ENCODE measurements around the gene HM13. TPM values are rescaled to one million over a fixed set of nuclear protein-coding genes. Genes with fewer than 3 reads are reported as not detected.
"Not testable (repeated sequence)": the region's sequence is repeated elsewhere in the genome, so short reads cannot be mapped to it uniquely, and the experiment has no call there.

The HM13 gene
- polyA plus RNA-seq (2013, experiment 1 of 2; ENCODE audit: insufficient read length): 180 TPM
- polyA plus RNA-seq (2013, experiment 2 of 2; ENCODE audit: insufficient read length): 168 TPM

GRCh38 chr20:31514154-31515071 is at the start of gene HM13:
Gene HM13 (plus strand): TSS chr20:31514442. CDS start chr20:31514552, 110 bp downstream.
- DNase-seq: peak; percentile 91

GRCh38 chr20:31470946-31471345 is 43.3 kb upstream of the HM13 start:
- DNase-seq: not testable (repeated sequence)

- DNase-seq: no peak
These were observed 41.6 kb upstream of the HM13 start for GRCh38 chr20:31472395-31473330.

GRCh38 chr20:31473331-31474096 is 40.7 kb upstream of the HM13 start:
- no peak for DNase-seq

GRCh38 chr20:31474097-31474436 is 40.2 kb upstream of the HM13 start:
- no peak for DNase-seq

- DNase-seq: no peak
These were observed 39.3 kb upstream of the HM13 start, which contains the start of the genes DEFB124 and REM1 for GRCh38 chr20:31474758-31475427. Gene DEFB124 (minus strand): TSS chr20:31475127. CDS start chr20:31473013, 2,114 bp downstream. Gene REM1 (plus strand): TSS chr20:31475288. CDS start chr20:31476446, 1,158 bp downstream.

GRCh38 chr20:31475472-31476293 is 38.6 kb upstream of the HM13 start:
- DNase-seq: no peak

- no peak for DNase-seq
These were observed 38.0 kb upstream of the HM13 start for GRCh38 chr20:31476294-31476585.

- DNase-seq: peak; percentile 22
These were observed 37.5 kb upstream of the HM13 start for GRCh38 chr20:31476643-31477215.

- peak; percentile 45 for DNase-seq
These were observed 30.2 kb upstream of the HM13 start for GRCh38 chr20:31484001-31484400.

- peak; percentile 71 for DNase-seq
These were observed 28.5 kb upstream of the HM13 start for GRCh38 chr20:31485450-31486339.

- no peak for DNase-seq
These were observed 26.1 kb upstream of the HM13 start for GRCh38 chr20:31488115-31488514.

- DNase-seq: no peak
These were observed 25.1 kb upstream of the HM13 start for GRCh38 chr20:31489152-31489551.

GRCh38 chr20:31490752-31491151 is 23.5 kb upstream of the HM13 start:
- DNase-seq: no peak

- DNase-seq: peak; percentile 53
These were observed 20.1 kb upstream of the HM13 start for GRCh38 chr20:31494131-31494530.

- DNase-seq: peak; percentile 74
These were observed 17.4 kb upstream of the HM13 start for GRCh38 chr20:31496761-31497295.

- peak; percentile 94 for DNase-seq
These were observed 16.3 kb upstream of the HM13 start for GRCh38 chr20:31497838-31498540.

- DNase-seq: no peak
These were observed 13.7 kb upstream of the HM13 start for GRCh38 chr20:31500527-31500926.
